ENCODE measurements around the gene NEBL. TPM values are rescaled to one million over a fixed set of nuclear protein-coding genes. Genes with fewer than 3 reads are reported as not detected.

The NEBL gene
- total and polyA plus RNA-seq, 9 of the 15 experiments (the other 6 are each of a cell fraction or from before 2014, with no cell fraction given), result 0.82 to 14.6 (median 9.8) TPM

DNA sequence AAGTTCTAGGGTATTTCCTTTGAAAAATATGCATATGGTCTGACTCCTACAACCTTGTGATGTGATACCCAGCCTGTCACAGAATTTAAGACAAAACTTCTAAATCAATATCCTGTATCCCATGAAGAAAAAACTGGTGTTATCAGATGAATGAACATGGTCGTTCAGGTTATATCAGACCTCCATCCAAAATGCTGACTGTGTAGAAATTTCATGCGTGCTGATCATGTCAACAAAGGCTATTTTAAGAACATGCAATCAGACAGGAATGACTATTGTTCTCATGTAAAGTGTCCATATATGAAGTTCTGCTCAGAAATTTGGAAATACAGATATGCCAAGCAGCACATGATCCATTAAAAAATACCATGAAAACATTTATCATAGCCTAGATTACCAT lies 62.3 kb downstream of the NEBL start (continued):
- TF ChIP-seq SNRNP70 (optimal IDR thresholded peaks at IDR 0.05; ENCODE audit: low read depth, low read length) (no peak), POLR2B (IDR thresholded peaks at IDR 0.05; ENCODE audit: low read depth, partially characterized antibody) (no peak)

DNA sequence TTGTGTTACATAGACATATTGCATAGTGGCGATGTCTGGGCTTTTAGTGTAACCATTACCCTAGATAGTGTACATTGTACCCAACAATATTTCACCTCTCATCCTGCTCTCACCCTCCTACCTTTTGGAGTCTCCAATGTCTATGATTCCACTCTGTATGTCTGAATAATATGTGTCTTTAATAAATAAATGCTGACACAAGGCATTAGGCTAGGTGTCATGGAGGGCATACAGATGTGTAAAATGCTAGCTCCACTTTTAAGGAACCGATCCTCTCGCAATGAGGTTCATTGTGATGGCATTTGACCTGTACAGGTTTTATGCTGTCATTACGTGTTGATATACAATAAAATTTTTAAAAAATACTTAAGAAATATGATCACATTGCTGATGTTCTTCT lies 74.3 kb downstream of the NEBL start:
- in situ Hi-C loops (cut with MboI) (no loop called here), intact Hi-C loops (cut with micrococcal nuclease) (no loop called here)
- Histone ChIP-seq H3K79me2 (ENCODE audit: control insufficient read depth, insufficient read depth, low read length) (no peaks in the 10 kb centered on the region), H3K27me3 (ENCODE audit: control insufficient read depth in 2 of 2, insufficient read depth in 2 of 2, low read length in 2 of 2) (no peaks in the 10 kb centered on the region), H3K4me3 (no peak overlapping the region), H3K9ac (ENCODE audit: insufficient read depth in 1 of 2, low read depth in 2 of 2, low read length in 2 of 2) (no peak overlapping the region), H3K36me3 (ENCODE audit: control insufficient read depth, insufficient read depth, low read length) (no peaks in the 10 kb centered on the region), H3K4me1 (replicated peaks in 1 of 2; ENCODE audit: control insufficient read depth in 2 of 2, insufficient read depth in 2 of 2, low read length in 2 of 2) (no peaks in the 10 kb centered on the region), H3K27ac (ENCODE audit: extremely low read depth, low read depth, low read length) (no peak overlapping the region), H3K4me2 (ENCODE audit: insufficient read depth, low read length) (no peak overlapping the region), H4K20me1 (replicated peaks; ENCODE audit: control insufficient read depth, insufficient read depth, low read length) (no peaks in the 10 kb centered on the region), H3K9me1 (ENCODE audit: control insufficient read depth, insufficient read depth, low read length) (no peaks in the 10 kb centered on the region), H3K9me3 (replicated peaks; ENCODE audit: control insufficient read depth, insufficient read depth, low read depth, low read length) (no peaks in the 10 kb centered on the region), H2AFZ (ENCODE audit: low read depth, low read length) (no peak overlapping the region)
- no peak for DNase-seq (ENCODE audit: extremely low read depth in 1 of 4, low spot score in 3 of 4)
- no peak for ATAC-seq
- no peak for FAIRE-seq
- no TSS peak for BruUV-seq (replicated peaks)
- ChIA-PET CTCF (ENCODE audit: low intra/inter-chr PET ratio) (no interaction called here), POLR2A (no interaction called here)
- 55% methylated on average over 4 of the region's 4 CpGs for WGBS (ENCODE audit: insufficient coverage, low coverage, missing lambda C conversion rate)
- no peak for TF ChIP-seq ZNF75A (CRISPR knock-in tag; IDR thresholded peaks at IDR 0.05)
- no peak for TF ChIP-seq DNMT1 (IDR thresholded peaks at IDR 0.05)
- no peak for TF ChIP-seq SPI1 (IDR thresholded peaks at IDR 0.05; ENCODE audit: borderline replicate concordance, low read depth, low read length)
- TF ChIP-seq, protein P1, sequence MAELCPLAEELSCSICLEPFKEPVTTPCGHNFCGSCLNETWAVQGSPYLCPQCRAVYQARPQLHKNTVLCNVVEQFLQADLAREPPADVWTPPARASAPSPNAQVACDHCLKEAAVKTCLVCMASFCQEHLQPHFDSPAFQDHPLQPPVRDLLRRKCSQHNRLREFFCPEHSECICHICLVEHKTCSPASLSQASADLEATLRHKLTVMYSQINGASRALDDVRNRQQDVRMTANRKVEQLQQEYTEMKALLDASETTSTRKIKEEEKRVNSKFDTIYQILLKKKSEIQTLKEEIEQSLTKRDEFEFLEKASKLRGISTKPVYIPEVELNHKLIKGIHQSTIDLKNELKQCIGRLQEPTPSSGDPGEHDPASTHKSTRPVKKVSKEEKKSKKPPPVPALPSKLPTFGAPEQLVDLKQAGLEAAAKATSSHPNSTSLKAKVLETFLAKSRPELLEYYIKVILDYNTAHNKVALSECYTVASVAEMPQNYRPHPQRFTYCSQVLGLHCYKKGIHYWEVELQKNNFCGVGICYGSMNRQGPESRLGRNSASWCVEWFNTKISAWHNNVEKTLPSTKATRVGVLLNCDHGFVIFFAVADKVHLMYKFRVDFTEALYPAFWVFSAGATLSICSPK (IDR thresholded peaks at IDR 0.05; ENCODE audit: borderline replicate concordance), result no peak
- TF ChIP-seq KDM5B (IDR thresholded peaks at IDR 0.05; ENCODE audit: insufficient replicate concordance, low read depth, low read length), result no peak
- no peak for TF ChIP-seq FOSL1 (tag; conservative IDR thresholded peaks at IDR 0.05)
- TF ChIP-seq, protein P2, sequence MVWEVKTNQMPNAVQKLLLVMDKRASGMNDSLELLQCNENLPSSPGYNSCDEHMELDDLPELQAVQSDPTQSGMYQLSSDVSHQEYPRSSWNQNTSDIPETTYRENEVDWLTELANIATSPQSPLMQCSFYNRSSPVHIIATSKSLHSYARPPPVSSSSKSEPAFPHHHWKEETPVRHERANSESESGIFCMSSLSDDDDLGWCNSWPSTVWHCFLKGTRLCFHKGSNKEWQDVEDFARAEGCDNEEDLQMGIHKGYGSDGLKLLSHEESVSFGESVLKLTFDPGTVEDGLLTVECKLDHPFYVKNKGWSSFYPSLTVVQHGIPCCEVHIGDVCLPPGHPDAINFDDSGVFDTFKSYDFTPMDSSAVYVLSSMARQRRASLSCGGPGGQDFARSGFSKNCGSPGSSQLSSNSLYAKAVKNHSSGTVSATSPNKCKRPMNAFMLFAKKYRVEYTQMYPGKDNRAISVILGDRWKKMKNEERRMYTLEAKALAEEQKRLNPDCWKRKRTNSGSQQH (CRISPR knock-in tag; IDR thresholded peaks at IDR 0.05), result no peak
- TF ChIP-seq ZNF785 (CRISPR knock-in tag; IDR thresholded peaks at IDR 0.05), result no peak
- TF ChIP-seq ZKSCAN3 (CRISPR knock-in tag; IDR thresholded peaks at IDR 0.05), result no peak
- no peak for TF ChIP-seq JUND (IDR thresholded peaks at IDR 0.05; ENCODE audit: borderline replicate concordance, low read depth, low read length)
- no peak for TF ChIP-seq JUND (tag; IDR thresholded peaks at IDR 0.05; ENCODE audit: borderline replicate concordance, low read depth, low read length)
- no peak for TF ChIP-seq GABPB1 (CRISPR knock-in tag; IDR thresholded peaks at IDR 0.05)
- no peak for TF ChIP-seq NR2F6 (CRISPR knock-in tag; IDR thresholded peaks at IDR 0.05)
- TF ChIP-seq RBM34 (IDR thresholded peaks at IDR 0.05; ENCODE audit: borderline replicate concordance, insufficient read depth, low read length), result no peak
- no peak for TF ChIP-seq JUN (IDR thresholded peaks at IDR 0.05; ENCODE audit: borderline replicate concordance, low read depth, low read length)
- TF ChIP-seq JUN (CRISPR knock-in tag; IDR thresholded peaks at IDR 0.05; ENCODE audit: borderline replicate concordance), result no peak
- TF ChIP-seq ZNF778 (CRISPR knock-in tag; IDR thresholded peaks at IDR 0.05), result no peak
- TF ChIP-seq, protein P3, sequence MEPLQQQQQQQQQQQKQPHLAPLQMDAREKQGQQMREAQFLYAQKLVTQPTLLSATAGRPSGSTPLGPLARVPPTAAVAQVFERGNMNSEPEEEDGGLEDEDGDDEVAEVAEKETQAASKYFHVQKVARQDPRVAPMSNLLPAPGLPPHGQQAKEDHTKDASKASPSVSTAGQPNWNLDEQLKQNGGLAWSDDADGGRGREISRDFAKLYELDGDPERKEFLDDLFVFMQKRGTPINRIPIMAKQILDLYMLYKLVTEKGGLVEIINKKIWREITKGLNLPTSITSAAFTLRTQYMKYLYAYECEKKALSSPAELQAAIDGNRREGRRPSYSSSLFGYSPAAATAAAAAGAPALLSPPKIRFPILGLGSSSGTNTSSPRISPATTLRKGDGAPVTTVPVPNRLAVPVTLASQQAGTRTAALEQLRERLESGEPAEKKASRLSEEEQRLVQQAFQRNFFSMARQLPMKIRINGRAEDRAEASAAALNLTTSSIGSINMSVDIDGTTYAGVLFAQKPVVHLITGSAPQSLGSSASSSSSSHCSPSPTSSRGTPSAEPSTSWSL (CRISPR knock-in tag; IDR thresholded peaks at IDR 0.05; ENCODE audit: borderline replicate concordance), result no peak
